Measurements from ENCODE around the gene RNU5B-1. TPM values are rescaled to one million over a fixed set of nuclear protein-coding genes. Genes with fewer than 3 reads are reported as not detected.

The RNU5B-1 gene
- total RNA-seq, 1 donor from 2014 or later, result 11.4 TPM

- no peak overlapping the region for H3K27ac Mint-ChIP-seq (ENCODE audit: unreplicated experiment)
- H3K4me3 Mint-ChIP-seq (ENCODE audit: unreplicated experiment), result no peak overlapping the region
- TF ChIP-seq CTCF (IDR thresholded peaks at IDR 0.05), result no peak
- DNase-seq (ENCODE audit: low spot score), result no peak
- no peaks in the 10 kb centered on the region for H3K36me3 Mint-ChIP-seq (ENCODE audit: low read depth)
- H3K9me3 Mint-ChIP-seq (ENCODE audit: low read depth), result no peaks in the 10 kb centered on the region
- H3K27me3 Mint-ChIP-seq (ENCODE audit: low read depth), result no peaks in the 10 kb centered on the region
- peaks cover 14% of the 10 kb centered on the region for H3K4me1 Mint-ChIP-seq (ENCODE audit: low read depth)
These were observed 14.2 kb upstream of the RNU5B-1 start for GRCh38 chr15:65290228-65290627.

GRCh38 chr15:65292938-65293518 lies 11.4 kb upstream of the RNU5B-1 start:
- DNase-seq (ENCODE audit: low spot score), result no peak
- no peaks in the 10 kb centered on the region for H3K36me3 Mint-ChIP-seq (ENCODE audit: low read depth)
- H3K4me3 Mint-ChIP-seq (ENCODE audit: unreplicated experiment), result no peak overlapping the region
- peaks cover 18% of the 10 kb centered on the region for H3K4me1 Mint-ChIP-seq (ENCODE audit: low read depth)
- no peaks in the 10 kb centered on the region for H3K27me3 Mint-ChIP-seq (ENCODE audit: low read depth)
- H3K27ac Mint-ChIP-seq (ENCODE audit: unreplicated experiment), result no peak overlapping the region
- H3K9me3 Mint-ChIP-seq (ENCODE audit: low read depth), result no peaks in the 10 kb centered on the region
- no peak for TF ChIP-seq CTCF (IDR thresholded peaks at IDR 0.05)

GRCh38 chr15:65298731-65299130 lies 5.7 kb upstream of the RNU5B-1 start:
- no peak for DNase-seq (ENCODE audit: low spot score)
- Mint-ChIP-seq H3K27me3 (ENCODE audit: low read depth) (no peaks in the 10 kb centered on the region), H3K4me1 (ENCODE audit: low read depth) (peaks cover 24% of the 10 kb centered on the region), H3K9me3 (ENCODE audit: low read depth) (no peaks in the 10 kb centered on the region), H3K36me3 (ENCODE audit: low read depth) (no peaks in the 10 kb centered on the region), H3K4me3 (ENCODE audit: unreplicated experiment) (no peak overlapping the region), H3K27ac (ENCODE audit: unreplicated experiment) (no peak overlapping the region)
- no peak for TF ChIP-seq CTCF (IDR thresholded peaks at IDR 0.05)

GRCh38 chr15:65300924-65301441 lies 3.5 kb upstream of the RNU5B-1 start:
- no peak for DNase-seq (ENCODE audit: low spot score)
- H3K27ac Mint-ChIP-seq (ENCODE audit: unreplicated experiment), result no peak overlapping the region
- no peak for TF ChIP-seq CTCF (IDR thresholded peaks at IDR 0.05)
- H3K27me3 Mint-ChIP-seq (ENCODE audit: low read depth), result no peaks in the 10 kb centered on the region
- H3K9me3 Mint-ChIP-seq (ENCODE audit: low read depth), result no peaks in the 10 kb centered on the region
- H3K36me3 Mint-ChIP-seq (ENCODE audit: low read depth), result no peaks in the 10 kb centered on the region
- H3K4me1 Mint-ChIP-seq (ENCODE audit: low read depth), result peaks cover 36% of the 10 kb centered on the region
- H3K4me3 Mint-ChIP-seq (ENCODE audit: unreplicated experiment), result no peak overlapping the region

GRCh38 chr15:65302061-65302460 lies 2.4 kb upstream of the RNU5B-1 start:
- Mint-ChIP-seq H3K4me3 (ENCODE audit: unreplicated experiment) (no peak overlapping the region), H3K9me3 (ENCODE audit: low read depth) (no peaks in the 10 kb centered on the region), H3K36me3 (ENCODE audit: low read depth) (no peaks in the 10 kb centered on the region), H3K4me1 (ENCODE audit: low read depth) (peaks cover 37% of the 10 kb centered on the region), H3K27me3 (ENCODE audit: low read depth) (no peaks in the 10 kb centered on the region), H3K27ac (ENCODE audit: unreplicated experiment) (no peak overlapping the region)
- no peak for TF ChIP-seq CTCF (IDR thresholded peaks at IDR 0.05)
- peak; percentile 82 for DNase-seq (ENCODE audit: low spot score)
